Tibial nerve (tissue), 4 donors: ENCODE measurements around the gene NCOA5. TPM values are rescaled to one million over a fixed set of nuclear protein-coding genes. Genes with fewer than 3 reads are reported as not detected.

Source experiments
- DNase-seq, 2 donors: peaks; one replicate each; pipeline ENCODE4 v3.0.0-alpha.2; 2019; ENCODE audit warnings: low spot score in 2 of 2
- H3K27ac ChIP-seq, 4 donors: fragments of 200-600 bp; sonication (generic) in 3 of 4; one replicate each; pipeline ENCODE4 v1.5.1; 2017 to 2019; ENCODE audit warnings: mild to moderate bottlenecking in 1 of 4
- H3K27me3 ChIP-seq, 2 donors: fragments of 200-600 bp; sonication (generic) in 1 of 2; one replicate each; pipeline versions ENCODE4 v1.5.1 to v1.6.0; 2017 to 2019
- H3K36me3 ChIP-seq, 3 donors: fragments of 200-600 bp; sonication (generic); one replicate each; pipeline ENCODE4 v1.5.1; 2018 to 2019
- H3K4me1 ChIP-seq, 4 donors: fragments of 200-600 bp; sonication (generic) in 3 of 4; one replicate each; pipeline ENCODE4 v1.5.1; 2017 to 2019
- H3K4me3 ChIP-seq, 4 donors: fragments of 200-600 bp; sonication (generic) in 3 of 4; one replicate each; pipeline ENCODE4 v1.5.1; 2017 to 2019; ENCODE audit warnings: mild to moderate bottlenecking in 1 of 4, moderate library complexity in 1 of 4
- H3K9me3 ChIP-seq, 4 donors: fragments of 200-600 bp; sonication (generic) in 3 of 4; one replicate each; pipeline ENCODE4 v1.5.1; 2017 to 2019
- CTCF ChIP-seq, 5 experiments: fragments of 200-600 bp in 3 of 5; fragments of 450-650 bp in 2 of 5; sonication (generic) in 3 of 5; IDR thresholded peaks; one replicate each; pipeline ENCODE4 v1.5.1; 2016 to 2019; ENCODE audit warnings: antibody characterized with exemption in 5 of 5, mild to moderate bottlenecking in 3 of 5, moderate library complexity in 2 of 5
- EP300 ChIP-seq, 2 donors: sonication (generic); formaldehyde crosslinking; IDR thresholded peaks; one replicate each; pipeline ENCODE4 v1.6.1; 2017; ENCODE audit warnings: antibody characterized with exemption in 2 of 2, mild to moderate bottlenecking in 1 of 2
- POLR2A ChIP-seq, 2 donors: fragments of 450-650 bp; IDR thresholded peaks; one replicate each; pipeline ENCODE4 v1.6.1; 2017; ENCODE audit warnings: antibody characterized with exemption in 2 of 2, mild to moderate bottlenecking in 2 of 2, moderate library complexity in 2 of 2
- WGBS, 2 donors: methylation state at CpG; one replicate each; pipeline ENCODE4 v1.1.5; 2018; 5-methylcytosine and 5-hydroxymethylcytosine counted together
- total RNA-seq, 4 donors: library from RNA; depleted of rRNA; stranded (reverse); fragments of >200 nt; gene quantifications; one replicate each; pipeline ENCODE4 v1.1.0, GENCODE V29; 2016

The NCOA5 gene
- total RNA-seq, 4 donors from 2014 or later: 34.8 to 71.4 (median 47.2) TPM

GRCh38 chr20:46111028-46111835, 21.5 kb upstream of the NCOA5 start:
- Histone ChIP-seq H3K9me3 (no peaks in the 10 kb centered on the region), H3K4me3 (no peak overlapping the region), H3K4me1 (no peaks in the 10 kb centered on the region), H3K27ac (no peak overlapping the region), H3K36me3 (no peaks in the 10 kb centered on the region), H3K27me3 (peaks cover 0 to 19% of the 10 kb centered on the region in 2 donors)
- DNase-seq: peak in 1 of 2 donors; percentile 28
- TF ChIP-seq CTCF (IDR thresholded peaks at IDR 0.05) (no peak), EP300 (IDR thresholded peaks at IDR 0.05) (peak in 1 of 2 donors; percentile 47)
- 54 to 56% methylated on average over 5 of the region's 5 CpGs for WGBS, 2 donors

- DNase-seq: no peak
- 86 to 91% methylated on average over 14 of the region's 14 CpGs for WGBS, 2 donors
- H3K27me3 ChIP-seq: peaks cover 0 to 35% of the 10 kb centered on the region in 2 donors
- H3K4me3 ChIP-seq: no peak overlapping the region
- H3K36me3 ChIP-seq: no peaks in the 10 kb centered on the region
- TF ChIP-seq POLR2A (IDR thresholded peaks at IDR 0.05) (no peak), CTCF (IDR thresholded peaks at IDR 0.05) (no peak), EP300 (IDR thresholded peaks at IDR 0.05) (no peak)
- no peaks in the 10 kb centered on the region for H3K4me1 ChIP-seq
- no peak overlapping the region for H3K27ac ChIP-seq
- H3K9me3 ChIP-seq: no peaks in the 10 kb centered on the region
Observed at GRCh38 chr20:46108976-46109375, 19.2 kb upstream of the NCOA5 start.

- H3K27me3 ChIP-seq: peaks cover 0 to 40% of the 10 kb centered on the region in 2 donors
- no peaks in the 10 kb centered on the region for H3K36me3 ChIP-seq
- WGBS, 2 donors: 81 to 82% methylated on average over 5 of the region's 5 CpGs
- H3K4me1 ChIP-seq: no peaks in the 10 kb centered on the region
- no peak overlapping the region for H3K27ac ChIP-seq
- no peak overlapping the region for H3K4me3 ChIP-seq
- no peak for DNase-seq
- no peak for TF ChIP-seq CTCF (IDR thresholded peaks at IDR 0.05)
- TF ChIP-seq POLR2A (IDR thresholded peaks at IDR 0.05): no peak
- TF ChIP-seq EP300 (IDR thresholded peaks at IDR 0.05): no peak
- no peaks in the 10 kb centered on the region for H3K9me3 ChIP-seq
Observed at GRCh38 chr20:46108435-46108841, 18.7 kb upstream of the NCOA5 start.

- TF ChIP-seq POLR2A (IDR thresholded peaks at IDR 0.05) (no peak), EP300 (IDR thresholded peaks at IDR 0.05) (no peak), CTCF (IDR thresholded peaks at IDR 0.05) (no peak)
- H3K27ac ChIP-seq: no peak overlapping the region
- peaks cover 0 to 53% of the 10 kb centered on the region in 2 donors for H3K27me3 ChIP-seq
- no peaks in the 10 kb centered on the region for H3K36me3 ChIP-seq
- H3K4me3 ChIP-seq: no peak overlapping the region
- DNase-seq: no peak
- 69 to 72% methylated on average over 6 of the region's 6 CpGs for WGBS, 2 donors
- no peaks in the 10 kb centered on the region for H3K9me3 ChIP-seq
- H3K4me1 ChIP-seq: no peaks in the 10 kb centered on the region
Observed at GRCh38 chr20:46107061-46107460, 17.3 kb upstream of the NCOA5 start.

- H3K9me3 ChIP-seq: no peaks in the 10 kb centered on the region
- peaks cover 0 to 78% of the 10 kb centered on the region in 2 donors for H3K27me3 ChIP-seq
- no peak for TF ChIP-seq CTCF (IDR thresholded peaks at IDR 0.05)
- no peak for TF ChIP-seq POLR2A (IDR thresholded peaks at IDR 0.05)
- TF ChIP-seq EP300 (IDR thresholded peaks at IDR 0.05): no peak
- no peaks in the 10 kb centered on the region for H3K36me3 ChIP-seq
- 69 to 83% methylated on average over 3 of the region's 3 CpGs for WGBS, 2 donors
- H3K4me3 ChIP-seq: no peak overlapping the region
- peaks cover 0 to 5% (median 0%) of the 10 kb centered on the region in 4 donors for H3K4me1 ChIP-seq
- H3K27ac ChIP-seq: no peak overlapping the region
- DNase-seq: no peak
Observed at GRCh38 chr20:46104262-46104661, 14.5 kb upstream of the NCOA5 start.
